Panc1 (cell line): ENCODE data around the gene HPN. TPM values are rescaled to one million over a fixed set of nuclear protein-coding genes. Genes with fewer than 3 reads are reported as not detected.
"Not testable (repeated sequence)": the region's sequence is repeated elsewhere in the genome, so short reads cannot be mapped to it uniquely, and the experiment has no call there.

Experiments
- ATAC-seq: fragments of 200-7000 bp; cut with Tn5 transposase; 2 replicates; pipeline ENCODE4 v1.9.1; 2020; ENCODE audit warnings: mild to moderate bottlenecking, moderate library complexity
- BruUV-seq: library from RNA; stranded (reverse); fragments of 400-500 nt; replicated peaks from 2 replicates; lab custom pipeline; 2021; lab: Mats Ljungman, UMichigan
- CTCF ChIA-PET: fragments of 300-600 bp; sonication (Branson Sonifier 250); formaldehyde crosslinking; loops from one replicate; lab custom pipeline; 2022; ENCODE audit warnings: antibody characterized with exemption; lab: Charles Lee
- POLR2A ChIA-PET: fragments of 300-600 bp; sonication (Branson Sonifier 250); formaldehyde crosslinking; loops from one replicate; lab custom pipeline; 2022; ENCODE audit warnings: antibody characterized with exemption; lab: Charles Lee
- DNase-seq: peaks from one replicate; pipeline ENCODE4 v3.0.0-alpha.2; 2010; ENCODE audit warnings: low read depth, low spot score
- H3K27ac ChIP-seq: 2 replicates; pipeline ENCODE4 v1.5.1; 2011; ENCODE audit warnings: mild to moderate bottlenecking, low read length, inconsistent platforms
- H3K27me3 ChIP-seq: fragments of 200-500 bp; sonication (Bioruptor generic); 2 replicates; pipeline ENCODE4 v1.6.0; 2014; ENCODE audit warnings: low read length, inconsistent platforms; ENCODE audit not compliant: control insufficient read depth, insufficient read depth
- H3K36me3 ChIP-seq: fragments of 200-500 bp; sonication (Bioruptor generic); 2 replicates; pipeline ENCODE4 v1.5.1; 2014; ENCODE audit warnings: inconsistent platforms, mild to moderate bottlenecking, low read length, moderate library complexity; ENCODE audit not compliant: control insufficient read depth, insufficient read depth
- H3K4me1 ChIP-seq: 2 replicates; pipeline ENCODE4 v1.5.1; 2011; ENCODE audit warnings: inconsistent platforms, mild to moderate bottlenecking, low read length, moderate library complexity; ENCODE audit not compliant: control insufficient read depth, insufficient read depth
- H3K4me3 ChIP-seq, 2 experiments: 2 replicates each; pipeline ENCODE4 v1.5.1; 2011 to 2012; ENCODE audit warnings: low read depth in 2 of 2, low read length in 2 of 2, mild to moderate bottlenecking in 2 of 2, inconsistent platforms in 1 of 2, moderate library complexity in 1 of 2
- H3K9me3 ChIP-seq: fragments of 200-500 bp; sonication (Bioruptor generic); 2 replicates; pipeline ENCODE4 v1.5.1; 2014; ENCODE audit warnings: low read depth, mild to moderate bottlenecking, inconsistent platforms, low read length, moderate library complexity; ENCODE audit not compliant: control insufficient read depth, insufficient read depth
- POLR2AphosphoS5 ChIP-seq: IDR thresholded peaks from 2 replicates; pipeline ENCODE4 v1.6.1; 2012; ENCODE audit warnings: mild to moderate bottlenecking, low read depth, low read length, moderate library complexity
- REST ChIP-seq, 2 experiments: IDR thresholded peaks; 2 replicates each; pipeline ENCODE4 v1.6.1; 2011 to 2012; ENCODE audit warnings: low read depth in 2 of 2, control low read depth in 1 of 2, low read length in 1 of 2, mild to moderate bottlenecking in 1 of 2, moderate library complexity in 1 of 2; ENCODE audit not compliant: insufficient read depth in 1 of 2
- SIN3A ChIP-seq: IDR thresholded peaks from 2 replicates; pipeline ENCODE4 v1.6.1; 2012; ENCODE audit warnings: low read depth, mild to moderate bottlenecking, low read length, moderate library complexity, borderline replicate concordance; ENCODE audit not compliant: insufficient read depth
- TCF7L2 ChIP-seq: IDR thresholded peaks from 2 replicates; pipeline ENCODE4 v1.6.1; 2011; ENCODE audit warnings: mild to moderate bottlenecking, low read depth, low read length, inconsistent platforms
- in situ Hi-C: cut with HindIII; loops from 2 replicates; pipeline ENCODE4 v1.10.0; 2016; ENCODE audit warnings: low sequenced_read_pairs, low pct_unique_long_range_greater_than_20kb
- intact Hi-C: fragments of 100-400 bp; cut with micrococcal nuclease; formaldehyde crosslinking; loops from one replicate; pipeline ENCODE4 v1.10.0; 2022; ENCODE audit not compliant: unreplicated experiment
- total RNA-seq: library from RNA; stranded (reverse); gene quantifications from one replicate; pipeline ENCODE4 v1.2.1, GENCODE V29; 2021; ENCODE audit not compliant: unreplicated experiment
- TF ChIP-seq, protein P1 (sequence below): fragments of 450-650 bp; IDR thresholded peaks from 2 replicates; pipeline ENCODE4 v1.5.1; 2017; ENCODE audit warnings: mild to moderate bottlenecking

HPN gene
- total RNA-seq, 1 experiment from 2014 or later: 0.08 TPM

GRCh38 chr19:35005256-35005977, 36.1 kb upstream of the HPN start:
- Histone ChIP-seq H3K36me3 (no peaks in the 10 kb centered on the region), H3K9me3 (no peaks in the 10 kb centered on the region), H3K4me1 (peaks cover 8% of the 10 kb centered on the region), H3K27me3 (no peaks in the 10 kb centered on the region), H3K27ac (no peak overlapping the region), H3K4me3 (no peak overlapping the region)
- no TSS peak for BruUV-seq
- in situ Hi-C loops: no loop called here
- intact Hi-C loops: no loop called here
- ATAC-seq: no peak
- POLR2A ChIA-PET: interaction anchor here (0.5 kb wide), 1 partner anchor 239 kb away, joined by 4 read pairs; no protein-coding TSS in a partner anchor
- CTCF ChIA-PET: no interaction called here
- no peak for TF ChIP-seq SIN3A
- no peak for TF ChIP-seq REST (IDR thresholded peaks at IDR 0.05; ENCODE audit: insufficient read depth in 1 of 2, low read depth in 2 of 2, low read length in 1 of 2)
- no peak for TF ChIP-seq POLR2AphosphoS5
- TF ChIP-seq TCF7L2: no peak
- TF ChIP-seq, protein P1, sequence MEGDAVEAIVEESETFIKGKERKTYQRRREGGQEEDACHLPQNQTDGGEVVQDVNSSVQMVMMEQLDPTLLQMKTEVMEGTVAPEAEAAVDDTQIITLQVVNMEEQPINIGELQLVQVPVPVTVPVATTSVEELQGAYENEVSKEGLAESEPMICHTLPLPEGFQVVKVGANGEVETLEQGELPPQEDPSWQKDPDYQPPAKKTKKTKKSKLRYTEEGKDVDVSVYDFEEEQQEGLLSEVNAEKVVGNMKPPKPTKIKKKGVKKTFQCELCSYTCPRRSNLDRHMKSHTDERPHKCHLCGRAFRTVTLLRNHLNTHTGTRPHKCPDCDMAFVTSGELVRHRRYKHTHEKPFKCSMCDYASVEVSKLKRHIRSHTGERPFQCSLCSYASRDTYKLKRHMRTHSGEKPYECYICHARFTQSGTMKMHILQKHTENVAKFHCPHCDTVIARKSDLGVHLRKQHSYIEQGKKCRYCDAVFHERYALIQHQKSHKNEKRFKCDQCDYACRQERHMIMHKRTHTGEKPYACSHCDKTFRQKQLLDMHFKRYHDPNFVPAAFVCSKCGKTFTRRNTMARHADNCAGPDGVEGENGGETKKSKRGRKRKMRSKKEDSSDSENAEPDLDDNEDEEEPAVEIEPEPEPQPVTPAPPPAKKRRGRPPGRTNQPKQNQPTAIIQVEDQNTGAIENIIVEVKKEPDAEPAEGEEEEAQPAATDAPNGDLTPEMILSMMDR: no peak
- DNase-seq: no peak

DNA sequence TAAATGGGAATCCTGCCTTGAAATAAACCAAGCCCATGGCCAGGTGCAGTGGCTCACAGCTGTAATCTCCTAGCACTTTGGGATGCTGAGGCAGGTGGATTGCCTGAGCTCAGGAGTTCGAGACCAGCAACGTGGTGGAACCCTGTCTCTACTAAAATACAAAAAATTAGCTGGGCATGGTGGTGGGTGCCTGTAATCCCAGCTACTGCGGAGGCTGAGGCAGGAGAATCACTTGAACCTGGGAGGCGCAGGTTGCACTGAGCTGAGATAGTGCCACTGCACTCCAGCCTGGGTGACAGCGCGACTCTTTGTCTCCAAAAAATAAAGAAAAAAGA, 35.5 kb upstream of the HPN start:
- H3K9me3 ChIP-seq, H3K27me3 ChIP-seq, CTCF ChIA-PET, DNase-seq, H3K4me3 ChIP-seq, BruUV-seq, in situ Hi-C loops, H3K4me1 ChIP-seq, ATAC-seq, H3K36me3 ChIP-seq, H3K27ac ChIP-seq, intact Hi-C loops: not testable (repeated sequence)
- POLR2A ChIA-PET: interaction anchor here (0.5 kb wide), 1 partner anchor 239 kb away, joined by 4 read pairs; no protein-coding TSS in a partner anchor

GRCh38 chr19:35006342-35006998, 35.1 kb upstream of the HPN start:
- POLR2A ChIA-PET: no interaction called here
- H3K27me3 ChIP-seq: no peaks in the 10 kb centered on the region
- in situ Hi-C loops: no loop called here
- CTCF ChIA-PET: no interaction called here
- intact Hi-C loops: no loop called here
- H3K36me3 ChIP-seq: no peaks in the 10 kb centered on the region
- H3K4me1 ChIP-seq: peaks cover 8% of the 10 kb centered on the region
- peak; percentile 39 for DNase-seq
- no peak overlapping the region for H3K4me3 ChIP-seq
- no peak overlapping the region for H3K27ac ChIP-seq
- no TSS peak for BruUV-seq
- TF ChIP-seq TCF7L2: peak; percentile 88
- TF ChIP-seq POLR2AphosphoS5: no peak
- no peaks in the 10 kb centered on the region for H3K9me3 ChIP-seq
- peak; percentile 66 for ATAC-seq
